ENCODE results near the gene PPP1R2. TPM values are rescaled to one million over a fixed set of nuclear protein-coding genes. Genes with fewer than 3 reads are reported as not detected.

PPP1R2 gene
- total and polyA plus RNA-seq, 4 donors, result 26.2 to 77.0 (median 46.5) TPM

DNA sequence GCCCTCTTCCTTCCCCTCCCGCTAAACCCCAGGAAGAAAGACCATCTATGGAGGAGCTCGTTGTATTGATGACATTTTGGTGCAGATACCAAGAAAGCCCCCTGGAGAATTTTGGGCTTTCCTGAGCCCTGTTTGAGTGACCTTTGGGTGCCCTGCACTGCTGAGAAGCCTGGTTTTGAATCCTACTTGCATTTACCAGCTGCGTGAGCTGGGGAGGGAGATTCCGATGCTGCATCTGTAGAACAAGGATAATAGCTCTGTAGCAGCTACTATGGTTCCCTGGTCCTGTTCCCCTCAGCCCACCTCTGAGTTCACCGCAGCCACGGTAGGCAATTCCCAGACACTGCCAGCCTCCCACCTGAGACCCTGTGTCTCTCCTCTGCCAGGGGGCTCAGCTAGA, 35.4 kb upstream of the PPP1R2 start:
- 91 to 94% methylated on average over 6 of the region's 6 CpGs for WGBS, 2 donors
- TF ChIP-seq, protein P1, sequence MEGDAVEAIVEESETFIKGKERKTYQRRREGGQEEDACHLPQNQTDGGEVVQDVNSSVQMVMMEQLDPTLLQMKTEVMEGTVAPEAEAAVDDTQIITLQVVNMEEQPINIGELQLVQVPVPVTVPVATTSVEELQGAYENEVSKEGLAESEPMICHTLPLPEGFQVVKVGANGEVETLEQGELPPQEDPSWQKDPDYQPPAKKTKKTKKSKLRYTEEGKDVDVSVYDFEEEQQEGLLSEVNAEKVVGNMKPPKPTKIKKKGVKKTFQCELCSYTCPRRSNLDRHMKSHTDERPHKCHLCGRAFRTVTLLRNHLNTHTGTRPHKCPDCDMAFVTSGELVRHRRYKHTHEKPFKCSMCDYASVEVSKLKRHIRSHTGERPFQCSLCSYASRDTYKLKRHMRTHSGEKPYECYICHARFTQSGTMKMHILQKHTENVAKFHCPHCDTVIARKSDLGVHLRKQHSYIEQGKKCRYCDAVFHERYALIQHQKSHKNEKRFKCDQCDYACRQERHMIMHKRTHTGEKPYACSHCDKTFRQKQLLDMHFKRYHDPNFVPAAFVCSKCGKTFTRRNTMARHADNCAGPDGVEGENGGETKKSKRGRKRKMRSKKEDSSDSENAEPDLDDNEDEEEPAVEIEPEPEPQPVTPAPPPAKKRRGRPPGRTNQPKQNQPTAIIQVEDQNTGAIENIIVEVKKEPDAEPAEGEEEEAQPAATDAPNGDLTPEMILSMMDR (IDR thresholded peaks at IDR 0.05; ENCODE audit: control extremely low read depth, extremely low read depth), result no peak
- no peak overlapping the region for H3K9ac ChIP-seq (ENCODE audit: insufficient read depth in 1 of 2, low read length in 2 of 2)
- peaks cover 0 to 9% (median 4%) of the 10 kb centered on the region in 5 donors for H3K4me1 ChIP-seq (ENCODE audit: control insufficient read depth in 5 of 5, insufficient read depth in 5 of 5, low read length in 5 of 5)
- no peak overlapping the region for H3K4me3 ChIP-seq
- no peak overlapping the region for H3K27ac ChIP-seq (ENCODE audit: low read depth in 1 of 2, low read length in 1 of 2)
- DNase-seq, result no peak
- H3K36me3 ChIP-seq (ENCODE audit: control insufficient read depth in 4 of 4, insufficient read depth in 4 of 4, low read length in 4 of 4), result peaks cover 0 to 2% (median 0%) of the 10 kb centered on the region in 4 donors
- H3K27me3 ChIP-seq (ENCODE audit: control insufficient read depth in 3 of 3, insufficient read depth in 3 of 3, low read length in 2 of 3), result no peaks in the 10 kb centered on the region
- H3K9me3 ChIP-seq (ENCODE audit: control insufficient read depth in 4 of 4, insufficient read depth in 3 of 4, low read length in 3 of 4), result no peaks in the 10 kb centered on the region
- ATAC-seq (ENCODE audit: insufficient read depth, low FRiP score), result no peak

DNA sequence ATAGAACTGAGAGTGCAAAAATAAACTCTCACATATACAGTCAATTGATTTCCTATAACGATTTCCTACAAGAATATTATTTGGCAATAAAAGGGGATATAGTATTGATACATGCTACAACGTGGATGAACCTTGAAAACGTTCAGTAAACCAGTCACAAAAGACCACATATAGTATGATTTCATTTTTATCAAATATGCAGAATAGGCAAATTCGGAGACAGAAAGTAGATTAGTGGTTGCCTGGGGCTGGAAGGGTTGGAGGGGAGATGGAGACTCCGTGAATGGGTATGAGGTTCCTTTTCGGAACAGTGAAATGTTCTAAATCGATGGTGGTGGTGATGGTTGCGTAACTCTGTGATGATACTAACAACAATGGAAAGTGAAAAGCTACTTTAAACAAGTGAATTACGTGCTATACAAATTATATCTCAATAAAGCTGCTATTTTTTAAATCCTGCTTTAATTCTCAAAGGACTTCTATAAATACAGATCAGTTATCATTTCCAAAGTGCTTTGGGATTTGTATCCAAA, 34.6 kb upstream of the PPP1R2 start:
- 76 to 78% methylated on average over 9 of the region's 9 CpGs for WGBS, 2 donors
- H3K4me3 ChIP-seq, result no peak overlapping the region
- TF ChIP-seq, protein P1 (IDR thresholded peaks at IDR 0.05; ENCODE audit: control extremely low read depth, extremely low read depth), result no peak
- H3K27me3 ChIP-seq (ENCODE audit: control insufficient read depth in 3 of 3, insufficient read depth in 3 of 3, low read length in 2 of 3), result no peaks in the 10 kb centered on the region
- no peak overlapping the region for H3K9ac ChIP-seq (ENCODE audit: insufficient read depth in 1 of 2, low read length in 2 of 2)
- peaks cover 0 to 2% (median 0%) of the 10 kb centered on the region in 4 donors for H3K36me3 ChIP-seq (ENCODE audit: control insufficient read depth in 4 of 4, insufficient read depth in 4 of 4, low read length in 4 of 4)
- ATAC-seq (ENCODE audit: insufficient read depth, low FRiP score) (no peak), DNase-seq (no peak)
- no peaks in the 10 kb centered on the region for H3K9me3 ChIP-seq (ENCODE audit: control insufficient read depth in 4 of 4, insufficient read depth in 3 of 4, low read length in 3 of 4)
- no peak overlapping the region for H3K27ac ChIP-seq (ENCODE audit: low read depth in 1 of 2, low read length in 1 of 2)
- peaks cover 0 to 17% (median 5%) of the 10 kb centered on the region in 5 donors for H3K4me1 ChIP-seq (ENCODE audit: control insufficient read depth in 5 of 5, insufficient read depth in 5 of 5, low read length in 5 of 5)

DNA sequence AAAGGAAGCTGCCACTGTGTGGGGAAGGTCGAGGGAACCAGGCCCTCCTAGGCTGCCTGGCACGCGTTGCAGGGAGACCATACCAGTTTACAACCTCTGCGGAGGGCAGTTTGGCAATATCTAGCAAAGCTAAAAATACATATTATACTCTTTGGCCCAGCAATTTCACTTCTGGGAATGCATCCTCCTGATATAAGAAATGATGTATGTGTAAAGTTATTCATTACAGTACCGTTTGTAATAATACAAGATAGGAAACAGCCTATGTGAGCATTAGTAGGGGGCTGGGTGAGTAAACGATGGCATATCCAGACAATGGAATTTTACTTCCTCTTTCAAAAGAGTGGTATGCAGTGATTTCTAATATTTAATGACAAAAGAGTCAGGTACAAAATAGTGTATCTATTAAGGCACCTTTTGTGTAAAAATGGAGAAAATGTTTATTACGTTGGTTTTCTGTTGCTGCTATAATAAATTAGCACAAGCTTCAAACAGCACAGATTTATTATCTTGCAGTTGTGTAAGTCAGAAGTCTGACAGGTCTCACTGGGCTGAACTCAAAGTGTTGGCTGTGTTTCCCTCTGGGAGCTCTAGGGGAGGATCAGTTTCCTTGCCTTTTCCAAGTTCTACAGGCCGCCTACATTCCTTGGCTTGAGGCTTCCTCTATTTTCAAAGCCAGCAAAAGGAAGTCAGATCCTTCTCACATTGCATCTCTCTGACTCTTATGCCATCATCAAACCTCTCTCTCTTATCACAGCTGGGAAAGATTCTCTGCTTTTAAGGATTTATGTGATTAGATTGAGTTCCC, 31.6 kb upstream of the PPP1R2 start:
- H3K27ac ChIP-seq (ENCODE audit: low read depth in 1 of 2, low read length in 1 of 2), result no peak overlapping the region
- peaks cover 0 to 2% (median 0%) of the 10 kb centered on the region in 4 donors for H3K36me3 ChIP-seq (ENCODE audit: control insufficient read depth in 4 of 4, insufficient read depth in 4 of 4, low read length in 4 of 4)
- H3K4me3 ChIP-seq, result no peak overlapping the region
- no peaks in the 10 kb centered on the region for H3K9me3 ChIP-seq (ENCODE audit: control insufficient read depth in 4 of 4, insufficient read depth in 3 of 4, low read length in 3 of 4)
- TF ChIP-seq, protein P1 (IDR thresholded peaks at IDR 0.05; ENCODE audit: control extremely low read depth, extremely low read depth), result no peak
- no peak overlapping the region for H3K9ac ChIP-seq (ENCODE audit: insufficient read depth in 1 of 2, low read length in 2 of 2)
- DNase-seq (no peak), ATAC-seq (ENCODE audit: insufficient read depth, low FRiP score) (no peak)
- no peaks in the 10 kb centered on the region for H3K27me3 ChIP-seq (ENCODE audit: control insufficient read depth in 3 of 3, insufficient read depth in 3 of 3, low read length in 2 of 3)
- 80 to 81% methylated on average over 8 of the region's 8 CpGs for WGBS, 2 donors
- H3K4me1 ChIP-seq (ENCODE audit: control insufficient read depth in 5 of 5, insufficient read depth in 5 of 5, low read length in 5 of 5), result peaks cover 0 to 8% (median 4%) of the 10 kb centered on the region in 5 donors

All from lung (tissue), 12 donors.